ENCODE measurements around the gene TSHZ1.

DNA sequence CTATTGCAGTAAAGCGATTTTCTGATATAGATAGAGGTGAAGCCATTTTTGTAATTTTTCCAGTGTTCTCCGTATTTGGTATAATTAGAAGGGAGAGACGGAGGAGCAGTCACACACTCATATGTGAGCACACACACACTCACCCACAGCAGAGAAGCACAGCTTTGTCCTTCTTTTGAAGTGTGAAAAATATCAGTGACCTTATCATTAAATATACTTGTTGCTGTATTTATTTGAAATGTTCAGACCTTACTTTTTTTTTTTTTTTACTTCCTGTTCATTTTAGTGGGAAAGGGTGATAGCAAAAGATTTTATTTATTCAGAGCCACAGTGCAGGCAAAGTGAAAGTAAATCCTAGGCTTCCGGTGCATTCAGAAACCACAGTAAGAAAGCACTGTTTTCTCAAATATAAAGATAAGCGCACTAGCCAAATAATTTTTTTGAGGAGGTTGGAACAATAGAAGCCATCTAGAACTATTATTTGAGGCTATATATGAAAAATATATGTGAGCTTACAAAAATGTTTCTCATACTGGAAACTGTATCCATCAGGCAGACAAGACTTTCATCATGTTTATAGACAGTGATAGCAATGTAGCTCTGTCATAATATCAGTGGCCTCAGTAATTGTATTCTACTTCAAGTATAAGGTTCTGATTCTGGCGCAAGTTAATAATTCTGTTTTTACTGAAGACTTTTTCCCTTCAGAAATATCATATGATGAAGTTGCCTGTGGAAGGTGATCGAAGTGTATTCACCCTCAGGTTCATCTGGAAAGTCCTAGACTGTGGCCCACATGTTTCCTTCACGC, 37.2 kb downstream of the TSHZ1 start:
- TF ChIP-seq POLR2A (IDR thresholded peaks at IDR 0.05) (no peak), POLR2AphosphoS5 (IDR thresholded peaks at IDR 0.05) (no peak)
- TF ChIP-seq, protein P1, sequence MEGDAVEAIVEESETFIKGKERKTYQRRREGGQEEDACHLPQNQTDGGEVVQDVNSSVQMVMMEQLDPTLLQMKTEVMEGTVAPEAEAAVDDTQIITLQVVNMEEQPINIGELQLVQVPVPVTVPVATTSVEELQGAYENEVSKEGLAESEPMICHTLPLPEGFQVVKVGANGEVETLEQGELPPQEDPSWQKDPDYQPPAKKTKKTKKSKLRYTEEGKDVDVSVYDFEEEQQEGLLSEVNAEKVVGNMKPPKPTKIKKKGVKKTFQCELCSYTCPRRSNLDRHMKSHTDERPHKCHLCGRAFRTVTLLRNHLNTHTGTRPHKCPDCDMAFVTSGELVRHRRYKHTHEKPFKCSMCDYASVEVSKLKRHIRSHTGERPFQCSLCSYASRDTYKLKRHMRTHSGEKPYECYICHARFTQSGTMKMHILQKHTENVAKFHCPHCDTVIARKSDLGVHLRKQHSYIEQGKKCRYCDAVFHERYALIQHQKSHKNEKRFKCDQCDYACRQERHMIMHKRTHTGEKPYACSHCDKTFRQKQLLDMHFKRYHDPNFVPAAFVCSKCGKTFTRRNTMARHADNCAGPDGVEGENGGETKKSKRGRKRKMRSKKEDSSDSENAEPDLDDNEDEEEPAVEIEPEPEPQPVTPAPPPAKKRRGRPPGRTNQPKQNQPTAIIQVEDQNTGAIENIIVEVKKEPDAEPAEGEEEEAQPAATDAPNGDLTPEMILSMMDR (IDR thresholded peaks at IDR 0.05 in 8 of 11, conservative IDR thresholded peaks at IDR 0.05 in 3 of 11): no peak

Measured in spleen (tissue), 7 donors.